Measurements from ENCODE around the gene UBQLN1. TPM values are rescaled to one million over a fixed set of nuclear protein-coding genes. Genes with fewer than 3 reads are reported as not detected.

Gene UBQLN1
- total and polyA plus RNA-seq, 7 donors: 89.3 to 237 (median 151) TPM

GRCh38 chr9:83630938-83631457, 76.8 kb downstream of the UBQLN1 start:
- H3K9me3 ChIP-seq: no peaks in the 10 kb centered on the region
- peaks cover 0 to 21% of the 10 kb centered on the region in 2 donors for H3K36me3 ChIP-seq (ENCODE audit: insufficient read depth in 1 of 2, low read depth in 1 of 2)
- DNase-seq (no peak), ATAC-seq (peak in 1 of 4 donors; percentile 29)
- no peak overlapping the region for H3K27ac ChIP-seq
- H3K4me1 ChIP-seq: no peaks in the 10 kb centered on the region
- 39 to 49% (median 48%) methylated on average over 11 of the region's 11 CpGs for WGBS, 3 donors
- H3K27me3 ChIP-seq (ENCODE audit: insufficient read depth in 3 of 3, low read length in 2 of 3): no peaks in the 10 kb centered on the region
- intact Hi-C loops (cut with DNase I): loop anchor here in 1 of 2 donors (10.0 kb wide), 1 partner anchor 154 kb away; no protein-coding TSS in a partner anchor
- TF ChIP-seq CTCF (IDR thresholded peaks at IDR 0.05): no peak
- H3K4me3 ChIP-seq: no peak overlapping the region

- intact Hi-C loops (cut with DNase I): loop anchor here in 1 of 2 donors (10.0 kb wide), 2 partner anchors 155 to 285 kb away; no protein-coding TSS in a partner anchor
- ATAC-seq (peak in 1 of 4 donors; percentile 10), DNase-seq (no peak)
- no peak for TF ChIP-seq CTCF (IDR thresholded peaks at IDR 0.05)
- H3K36me3 ChIP-seq (ENCODE audit: insufficient read depth in 1 of 2, low read depth in 1 of 2): peaks cover 0 to 21% of the 10 kb centered on the region in 2 donors
- H3K9me3 ChIP-seq: no peaks in the 10 kb centered on the region
- H3K27me3 ChIP-seq (ENCODE audit: insufficient read depth in 3 of 3, low read length in 2 of 3): no peaks in the 10 kb centered on the region
- no peak overlapping the region for H3K27ac ChIP-seq
- H3K4me1 ChIP-seq: no peaks in the 10 kb centered on the region
- H3K4me3 ChIP-seq: no peak overlapping the region
- WGBS, 3 donors: 83 to 88% (median 85%) methylated on average over 7 of the region's 7 CpGs
Measured at GRCh38 chr9:83629433-83630104, 78.2 kb downstream of the UBQLN1 start.

GRCh38 chr9:83628540-83628939, 79.2 kb downstream of the UBQLN1 start:
- H3K36me3 ChIP-seq (ENCODE audit: insufficient read depth in 1 of 2, low read depth in 1 of 2): peaks cover 0 to 21% of the 10 kb centered on the region in 2 donors
- no peak for TF ChIP-seq CTCF (IDR thresholded peaks at IDR 0.05)
- intact Hi-C loops (cut with DNase I): loop anchor here in 1 of 2 donors (10.0 kb wide), 1 partner anchor 286 kb away; no protein-coding TSS in a partner anchor
- no peaks in the 10 kb centered on the region for H3K27me3 ChIP-seq (ENCODE audit: insufficient read depth in 3 of 3, low read length in 2 of 3)
- no peak for ATAC-seq
- 92 to 96% (median 95%) methylated on average over 5 of the region's 5 CpGs for WGBS, 3 donors
- H3K27ac ChIP-seq: no peak overlapping the region
- no peaks in the 10 kb centered on the region for H3K9me3 ChIP-seq
- no peak for DNase-seq
- no peak overlapping the region for H3K4me3 ChIP-seq
- H3K4me1 ChIP-seq: no peaks in the 10 kb centered on the region

- intact Hi-C loops (cut with DNase I): loop anchor here in 1 of 2 donors (10.0 kb wide), 1 partner anchor 290 kb away; no protein-coding TSS in a partner anchor
- DNase-seq (no peak), ATAC-seq (no peak)
- WGBS, 3 donors: 76 to 87% (median 81%) methylated on average over 3 of the region's 3 CpGs
- TF ChIP-seq CTCF (IDR thresholded peaks at IDR 0.05): no peak
- Histone ChIP-seq H3K4me3 (no peak overlapping the region), H3K4me1 (no peaks in the 10 kb centered on the region), H3K27me3 (ENCODE audit: insufficient read depth in 3 of 3, low read length in 2 of 3) (no peaks in the 10 kb centered on the region), H3K27ac (no peak overlapping the region), H3K9me3 (no peaks in the 10 kb centered on the region), H3K36me3 (ENCODE audit: insufficient read depth in 1 of 2, low read depth in 1 of 2) (peaks cover 0 to 17% of the 10 kb centered on the region in 2 donors)
Measured at GRCh38 chr9:83625178-83625577, 82.6 kb downstream of the UBQLN1 start.
